Gastroesophageal sphincter (tissue), 3 donors: ENCODE results near the gene PDCL3.

Experiments
- POLR2AphosphoS5 ChIP-seq: sonication (generic); formaldehyde crosslinking; IDR thresholded peaks from one replicate; pipeline ENCODE4 v1.6.1; 2017; ENCODE audit warnings: antibody characterized with exemption
- TF ChIP-seq, protein P1 (sequence below), 4 experiments: fragments of 200-600 bp in 2 of 4; fragments of 450-650 bp in 2 of 4; sonication (generic) in 1 of 4; IDR thresholded peaks; one replicate each; pipeline ENCODE4 v1.5.1; 2017 to 2019; ENCODE audit warnings: antibody characterized with exemption in 4 of 4, mild to moderate bottlenecking in 2 of 4, moderate library complexity in 2 of 4

DNA sequence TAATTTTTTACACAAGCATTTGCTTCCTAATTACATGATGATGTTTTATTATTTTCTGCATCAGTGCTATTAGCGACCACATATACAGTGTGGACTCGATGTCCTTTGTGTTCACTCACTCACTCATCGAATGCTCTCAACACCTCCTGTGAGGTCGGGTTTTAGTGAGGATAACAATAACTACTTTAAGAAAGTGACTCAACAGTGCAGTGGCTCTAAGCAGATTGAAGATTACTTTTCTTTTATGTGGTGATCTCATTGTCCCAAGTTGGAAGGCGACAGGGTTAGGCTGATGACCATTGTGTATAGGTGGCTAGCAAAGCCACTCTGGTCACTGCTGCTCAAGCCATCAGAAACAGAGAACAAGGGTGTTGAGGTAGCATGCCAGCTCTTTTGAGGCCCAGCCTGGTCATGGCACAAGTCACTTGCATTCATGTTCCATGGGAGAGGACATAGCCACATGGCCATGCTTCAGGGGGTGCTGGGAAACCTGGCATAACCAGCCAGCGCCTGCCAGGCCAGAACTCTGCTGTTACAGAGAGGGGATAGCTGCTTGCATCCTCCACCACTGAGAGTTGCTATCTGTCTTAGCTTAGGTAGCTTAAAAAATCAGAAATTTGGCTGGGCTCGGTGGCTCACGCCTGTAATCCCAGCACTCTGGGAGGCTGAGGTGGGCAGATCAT lies 60.4 kb downstream of the PDCL3 start:
- no peak for TF ChIP-seq POLR2AphosphoS5
- TF ChIP-seq, protein P1, sequence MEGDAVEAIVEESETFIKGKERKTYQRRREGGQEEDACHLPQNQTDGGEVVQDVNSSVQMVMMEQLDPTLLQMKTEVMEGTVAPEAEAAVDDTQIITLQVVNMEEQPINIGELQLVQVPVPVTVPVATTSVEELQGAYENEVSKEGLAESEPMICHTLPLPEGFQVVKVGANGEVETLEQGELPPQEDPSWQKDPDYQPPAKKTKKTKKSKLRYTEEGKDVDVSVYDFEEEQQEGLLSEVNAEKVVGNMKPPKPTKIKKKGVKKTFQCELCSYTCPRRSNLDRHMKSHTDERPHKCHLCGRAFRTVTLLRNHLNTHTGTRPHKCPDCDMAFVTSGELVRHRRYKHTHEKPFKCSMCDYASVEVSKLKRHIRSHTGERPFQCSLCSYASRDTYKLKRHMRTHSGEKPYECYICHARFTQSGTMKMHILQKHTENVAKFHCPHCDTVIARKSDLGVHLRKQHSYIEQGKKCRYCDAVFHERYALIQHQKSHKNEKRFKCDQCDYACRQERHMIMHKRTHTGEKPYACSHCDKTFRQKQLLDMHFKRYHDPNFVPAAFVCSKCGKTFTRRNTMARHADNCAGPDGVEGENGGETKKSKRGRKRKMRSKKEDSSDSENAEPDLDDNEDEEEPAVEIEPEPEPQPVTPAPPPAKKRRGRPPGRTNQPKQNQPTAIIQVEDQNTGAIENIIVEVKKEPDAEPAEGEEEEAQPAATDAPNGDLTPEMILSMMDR (IDR thresholded peaks at IDR 0.05): no peak
